Measurements from ENCODE around the gene MTARC2.

- TF ChIP-seq POLR2A (IDR thresholded peaks at IDR 0.05): no peak
- no peak for TF ChIP-seq POLR2AphosphoS5 (IDR thresholded peaks at IDR 0.05)
These were observed 37.8 kb upstream of the MTARC2 start for GRCh38 chr1:220710333-220710732.

Data from spleen (tissue), 3 donors.